DND-41 (cell line): ENCODE data around the gene ERF.

Experiments used
- CTCF ChIP-seq: IDR thresholded peaks from 2 replicates; pipeline ENCODE4 v1.5.1; 2012; ENCODE audit warnings: borderline replicate concordance, low read length, moderate library complexity, mild to moderate bottlenecking; ENCODE audit not compliant: poor library complexity, severe bottlenecking; ENCODE audit errors: extremely low read depth
- EZH2 ChIP-seq: IDR thresholded peaks from 3 replicates; pipeline ENCODE4 v1.6.1; 2012; ENCODE audit warnings: borderline replicate concordance, low read depth, mild to moderate bottlenecking, moderate library complexity, low read length, inconsistent platforms; ENCODE audit not compliant: severe bottlenecking

DNA sequence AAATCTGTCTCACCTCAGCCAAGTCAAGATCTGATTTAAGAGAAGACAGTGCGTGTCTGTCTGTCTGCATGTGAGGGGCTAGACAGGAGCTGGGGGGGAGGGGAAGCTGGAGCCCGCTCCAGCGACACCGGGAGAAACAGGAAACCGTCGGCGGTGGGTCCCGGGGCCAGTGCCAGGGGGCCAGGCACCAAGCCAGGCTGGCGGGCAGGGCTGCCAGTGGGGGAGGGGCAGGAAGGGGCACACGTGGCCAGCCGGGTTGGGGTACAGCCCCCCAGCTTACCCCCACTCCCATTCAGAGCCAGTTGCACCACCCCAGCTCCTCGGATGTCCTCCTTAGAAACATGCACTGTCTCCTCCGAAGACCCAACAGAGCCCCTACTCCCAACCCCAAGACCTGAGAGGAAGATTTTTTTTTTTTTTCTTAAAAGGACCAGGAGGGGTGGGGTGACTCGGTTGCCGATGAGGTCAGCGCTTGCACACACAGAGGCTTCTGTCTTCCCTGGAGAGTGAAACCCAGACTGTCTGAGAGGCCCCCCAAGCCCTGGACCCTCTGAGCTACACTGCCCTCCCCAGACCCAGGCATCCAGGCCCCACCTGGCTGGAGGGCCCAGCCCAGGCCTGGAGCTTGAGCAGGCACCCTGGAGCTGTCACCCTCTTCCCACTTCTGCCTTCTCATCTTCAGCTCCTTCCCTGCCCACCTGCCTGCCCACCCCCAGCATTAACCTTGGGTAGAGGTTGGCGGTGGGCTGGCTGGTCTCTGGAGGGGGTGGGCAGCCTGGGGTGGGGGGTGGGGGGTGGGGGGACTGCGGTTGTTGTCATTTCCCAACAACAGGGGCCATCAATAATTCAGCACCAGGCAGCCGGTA, 4.0 kb downstream of the ERF start:
- TF ChIP-seq CTCF (no peak), EZH2 (no peak)
